SK-N-SH treated with all-trans-retinoic acid at 6 μM for 48 hours (cell line): ENCODE measurements around the gene CNTRL.

ENCODE experiments used
- ATAC-seq: fragments of 200-7000 bp; cut with Tn5 transposase; 3 replicates; pipeline ENCODE4 v1.9.1; 2020; ENCODE audit warnings: mild to moderate bottlenecking, moderate library complexity
- ARNTL ChIP-seq: fragments of 450-650 bp; formaldehyde crosslinking; IDR thresholded peaks from 2 replicates; pipeline ENCODE4 v1.5.0; 2020; ENCODE audit warnings: low read depth, mild to moderate bottlenecking, moderate library complexity, borderline replicate concordance
- BACH2 ChIP-seq: fragments of 250-450 bp; sonication (Bioruptor Pico); IDR thresholded peaks from 2 replicates; pipeline ENCODE4 v1.9.0; 2021; ENCODE audit warnings: mild to moderate bottlenecking, borderline replicate concordance
- CSDC2 ChIP-seq: fragments of 250-450 bp; sonication (Bioruptor Pico); IDR thresholded peaks from 2 replicates; pipeline ENCODE4 v1.5.0; 2020; ENCODE audit warnings: mild to moderate bottlenecking, moderate library complexity
- CSRNP3 ChIP-seq: fragments of 250-450 bp; sonication (Bioruptor Pico); IDR thresholded peaks from 2 replicates; pipeline ENCODE4 v1.5.1; 2021; ENCODE audit warnings: mild to moderate bottlenecking, moderate library complexity
- ESRRG ChIP-seq: fragments of 250-450 bp; sonication (Bioruptor Pico); IDR thresholded peaks from 2 replicates; pipeline ENCODE4 v1.6.1; 2021; ENCODE audit warnings: mild to moderate bottlenecking
- GLIS3 ChIP-seq: fragments of 250-450 bp; sonication (Bioruptor Pico); IDR thresholded peaks from 2 replicates; pipeline ENCODE4 v1.5.0; 2020; ENCODE audit warnings: mild to moderate bottlenecking, moderate library complexity
- ISL1 ChIP-seq: fragments of 250-450 bp; sonication (Bioruptor Pico); IDR thresholded peaks from 2 replicates; pipeline ENCODE4 v2.1.2; 2022; ENCODE audit warnings: mild to moderate bottlenecking, moderate library complexity
- OSR1 ChIP-seq: fragments of 250-450 bp; sonication (Bioruptor Pico); IDR thresholded peaks from 2 replicates; pipeline ENCODE4 v1.8.0; 2022; ENCODE audit warnings: moderate library complexity, mild to moderate bottlenecking, inconsistent platforms
- PATZ1 ChIP-seq: fragments of 250-450 bp; sonication (Bioruptor Pico); IDR thresholded peaks from 2 replicates; pipeline ENCODE4 v1.8.0; 2020; ENCODE audit warnings: mild to moderate bottlenecking, moderate library complexity, borderline replicate concordance
- POU6F1 ChIP-seq: fragments of 250-450 bp; sonication (Bioruptor Pico); IDR thresholded peaks from 2 replicates; pipeline ENCODE4 v1.8.0; 2021; ENCODE audit warnings: low read depth, mild to moderate bottlenecking, moderate library complexity, borderline replicate concordance
- PPARA ChIP-seq: fragments of 250-450 bp; sonication (Bioruptor Pico); IDR thresholded peaks from 2 replicates; pipeline ENCODE4 v1.5.0; 2020; ENCODE audit warnings: mild to moderate bottlenecking, borderline replicate concordance
- SNAI2 ChIP-seq: fragments of 250-450 bp; sonication (Bioruptor Pico); IDR thresholded peaks from 2 replicates; pipeline ENCODE4 v1.5.0; 2020; ENCODE audit warnings: mild to moderate bottlenecking, moderate library complexity
- TCF4 ChIP-seq: fragments of 250-450 bp; sonication (Bioruptor Pico); IDR thresholded peaks from 2 replicates; pipeline ENCODE4 v1.8.0; 2021; ENCODE audit warnings: mild to moderate bottlenecking, moderate library complexity, borderline replicate concordance
- TSHZ2 ChIP-seq: fragments of 250-450 bp; sonication (Bioruptor Pico); IDR thresholded peaks from 2 replicates; pipeline ENCODE4 v1.5.0; 2020; ENCODE audit warnings: mild to moderate bottlenecking, moderate library complexity
- ZFP3 ChIP-seq: fragments of 250-450 bp; sonication (Bioruptor Pico); IDR thresholded peaks from 2 replicates; pipeline ENCODE4 v1.5.0; 2020; ENCODE audit warnings: mild to moderate bottlenecking, moderate library complexity
- ZFP30 ChIP-seq: fragments of 450-650 bp; formaldehyde crosslinking; IDR thresholded peaks from 2 replicates; pipeline ENCODE4 v1.5.0; 2022; ENCODE audit warnings: mild to moderate bottlenecking, moderate library complexity
- ZNF565 ChIP-seq: fragments of 450-650 bp; formaldehyde crosslinking; conservative IDR thresholded peaks from 2 replicates; pipeline ENCODE4 v1.5.0; 2020; ENCODE audit warnings: low read depth, mild to moderate bottlenecking, moderate library complexity
- ZNF8 ChIP-seq: fragments of 450-650 bp; formaldehyde crosslinking; IDR thresholded peaks from 2 replicates; pipeline ENCODE4 v1.5.0; 2020; ENCODE audit warnings: mild to moderate bottlenecking, moderate library complexity
- TF ChIP-seq, protein P1 (sequence below): fragments of 250-450 bp; sonication (Bioruptor Pico); IDR thresholded peaks from 2 replicates; pipeline ENCODE4 v1.5.1; 2020; ENCODE audit warnings: low read depth, mild to moderate bottlenecking, moderate library complexity

CNTRL gene

GRCh38 chr9:121156263-121156731 is 81.5 kb downstream of the CNTRL start:
- TF ChIP-seq OSR1 (CRISPR knock-in tag) (no peak), TSHZ2 (CRISPR knock-in tag) (no peak), ESRRG (no peak), ZNF8 (CRISPR knock-in tag) (no peak), TCF4 (CRISPR knock-in tag) (no peak)
- peak; percentile 92 for ATAC-seq

- ATAC-seq = no peak
- TF ChIP-seq ARNTL (CRISPR knock-in tag) (no peak), PATZ1 (CRISPR knock-in tag) (no peak), TSHZ2 (CRISPR knock-in tag) (no peak), PPARA (CRISPR knock-in tag) (no peak), POU6F1 (CRISPR knock-in tag) (no peak), ISL1 (no peak), ZFP30 (CRISPR knock-in tag) (no peak), ZNF565 (CRISPR knock-in tag) (no peak), SNAI2 (CRISPR knock-in tag) (no peak), ZFP3 (no peak), CSRNP3 (CRISPR knock-in tag) (no peak), OSR1 (CRISPR knock-in tag) (no peak), ZNF8 (CRISPR knock-in tag) (no peak), GLIS3 (CRISPR knock-in tag) (no peak), CSDC2 (CRISPR knock-in tag) (no peak), BACH2 (no peak)
- TF ChIP-seq, protein P1, sequence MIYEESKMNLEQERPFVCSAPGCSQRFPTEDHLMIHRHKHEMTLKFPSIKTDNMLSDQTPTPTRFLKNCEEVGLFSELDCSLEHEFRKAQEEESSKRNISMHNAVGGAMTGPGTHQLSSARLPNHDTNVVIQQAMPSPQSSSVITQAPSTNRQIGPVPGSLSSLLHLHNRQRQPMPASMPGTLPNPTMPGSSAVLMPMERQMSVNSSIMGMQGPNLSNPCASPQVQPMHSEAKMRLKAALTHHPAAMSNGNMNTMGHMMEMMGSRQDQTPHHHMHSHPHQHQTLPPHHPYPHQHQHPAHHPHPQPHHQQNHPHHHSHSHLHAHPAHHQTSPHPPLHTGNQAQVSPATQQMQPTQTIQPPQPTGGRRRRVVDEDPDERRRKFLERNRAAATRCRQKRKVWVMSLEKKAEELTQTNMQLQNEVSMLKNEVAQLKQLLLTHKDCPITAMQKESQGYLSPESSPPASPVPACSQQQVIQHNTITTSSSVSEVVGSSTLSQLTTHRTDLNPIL (CRISPR knock-in tag) = no peak
These were observed 83.2 kb downstream of the CNTRL start for GRCh38 chr9:121157939-121158338.
